Endothelial cell of umbilical vein (primary cell): Measurements from ENCODE around the gene PFDN4. TPM values are rescaled to one million over a fixed set of nuclear protein-coding genes. Genes with fewer than 3 reads are reported as not detected.

ENCODE experiments used
- BruUV-seq: library from RNA; stranded (reverse); fragments of 400-500 nt; replicated peaks from 2 replicates; lab custom pipeline; 2021; lab: Mats Ljungman, UMichigan
- CTCF ChIA-PET: fragments of 300-600, 350-600 bp; sonication (Branson Sonifier 250); formaldehyde crosslinking; loops from one replicate; lab custom pipeline; 2021; ENCODE audit warnings: antibody characterized with exemption, inconsistent platforms; lab: Charles Lee
- POLR2A ChIA-PET: fragments of 300-600, 350-600 bp; sonication (Branson Sonifier 250); formaldehyde crosslinking; loops from one replicate; lab custom pipeline; 2021; ENCODE audit warnings: antibody characterized with exemption, inconsistent platforms; lab: Charles Lee
- DNase-seq: peaks from one replicate; pipeline ENCODE4 v3.0.0-alpha.2; 2011; ENCODE audit warnings: low read depth, low spot score
- FAIRE-seq: peaks from 2 replicates; lab custom pipeline; 2011; peaks lifted over from hg19 to GRCh38; lab: Jason Lieb, UNC
- H2AFZ ChIP-seq: 2 replicates; pipeline ENCODE4 v1.6.0; 2012; ENCODE audit warnings: low read depth, low read length, control low read depth, inconsistent platforms
- H3K27ac ChIP-seq: 2 replicates; pipeline ENCODE4 v1.5.1; 2011; ENCODE audit warnings: low read depth, mild to moderate bottlenecking, control low read depth, low read length, moderate library complexity; ENCODE audit not compliant: insufficient read depth
- H3K27me3 ChIP-seq, 2 experiments: 2 replicates each; pipeline versions ENCODE4 v1.6.0 to v1.6.1; 2011; ENCODE audit warnings: low read length in 2 of 2, mixed read lengths in 1 of 2; ENCODE audit not compliant: control insufficient read depth in 2 of 2, insufficient read depth in 2 of 2
- H3K36me3 ChIP-seq, 2 experiments: 2 replicates in 1 of 2; 3 replicates in 1 of 2; pipeline ENCODE4 v1.5.1; 2011; ENCODE audit warnings: low read length in 2 of 2, mild to moderate bottlenecking in 1 of 2, moderate library complexity in 1 of 2; ENCODE audit not compliant: control insufficient read depth in 2 of 2, insufficient read depth in 2 of 2; ENCODE audit errors: extremely low read depth in 1 of 2
- H3K4me1 ChIP-seq: 3 replicates; pipeline ENCODE4 v1.5.1; 2011; ENCODE audit warnings: mild to moderate bottlenecking, low read length; ENCODE audit not compliant: control insufficient read depth, insufficient read depth; ENCODE audit errors: extremely low read depth
- H3K4me2 ChIP-seq: 2 replicates; pipeline ENCODE4 v1.6.1; 2011; ENCODE audit warnings: low read length, control low read depth, mixed read lengths; ENCODE audit not compliant: insufficient read depth
- H3K4me3 ChIP-seq, 3 experiments: fragments of 200-600 bp in 1 of 3; sonication (generic), shearing (Covaris generic) in 1 of 3; replicated peaks in 1 of 3; 2 replicates each; pipeline ENCODE4 v1.5.1; 2011 to 2016; ENCODE audit warnings: control low read depth in 3 of 3, low read length in 3 of 3, mild to moderate bottlenecking in 2 of 3, inconsistent platforms in 1 of 3, low read depth in 1 of 3, moderate library complexity in 1 of 3; ENCODE audit not compliant: insufficient read depth in 1 of 3
- H3K79me2 ChIP-seq: 2 replicates; pipeline ENCODE4 v1.6.0; 2012; ENCODE audit warnings: low read length, inconsistent platforms; ENCODE audit not compliant: control insufficient read depth, insufficient read depth
- H3K9ac ChIP-seq: replicated peaks from 2 replicates; pipeline ENCODE3; 2011; ENCODE audit warnings: low read length, control low read depth; ENCODE audit not compliant: insufficient read depth; ENCODE audit errors: extremely low read depth
- H3K9me1 ChIP-seq: replicated peaks from 3 replicates; pipeline ENCODE4 v1.6.0; 2011; ENCODE audit warnings: mild to moderate bottlenecking, low read length; ENCODE audit not compliant: control insufficient read depth, insufficient read depth; ENCODE audit errors: extremely low read depth
- H3K9me3 ChIP-seq: replicated peaks from 2 replicates; pipeline ENCODE4 v1.5.1; 2012; ENCODE audit warnings: low read length, inconsistent platforms; ENCODE audit not compliant: control insufficient read depth, insufficient read depth
- H4K20me1 ChIP-seq: replicated peaks from 2 replicates; pipeline ENCODE3; 2011; ENCODE audit warnings: mild to moderate bottlenecking, low read length; ENCODE audit not compliant: control insufficient read depth, insufficient read depth; ENCODE audit errors: extremely low read depth
- CTCF ChIP-seq, 2 donors: IDR thresholded peaks; 1 replicate in 1 of 2; 2 replicates in 1 of 2; pipeline ENCODE4 v1.5.1; 2011; ENCODE audit warnings: low read length in 2 of 2, mild to moderate bottlenecking in 2 of 2, moderate library complexity in 2 of 2, control low read depth in 1 of 2, inconsistent platforms in 1 of 2, low read depth in 1 of 2; ENCODE audit not compliant: insufficient read depth in 1 of 2; ENCODE audit errors: extremely low read depth in 1 of 2
- EZH2 ChIP-seq: IDR thresholded peaks from 2 replicates; pipeline ENCODE4 v1.6.1; 2012; ENCODE audit warnings: borderline replicate concordance, low read depth, mild to moderate bottlenecking, moderate library complexity, low read length, inconsistent platforms; ENCODE audit not compliant: severe bottlenecking
- FOS ChIP-seq: IDR thresholded peaks from 2 replicates; pipeline ENCODE4 v1.6.1; 2011; ENCODE audit warnings: mild to moderate bottlenecking, low read length, moderate library complexity, borderline replicate concordance; ENCODE audit not compliant: insufficient read depth
- GATA2 ChIP-seq: IDR thresholded peaks from 2 replicates; pipeline ENCODE4 v1.7.0; 2011; ENCODE audit warnings: low read depth, mild to moderate bottlenecking, moderate library complexity, mixed read lengths, low read length; ENCODE audit not compliant: insufficient read length, insufficient read depth
- JUN ChIP-seq: IDR thresholded peaks from 2 replicates; pipeline ENCODE4 v1.6.1; 2011; ENCODE audit warnings: borderline replicate concordance, low read depth; ENCODE audit not compliant: insufficient read length, insufficient read depth
- MYC ChIP-seq: IDR thresholded peaks from one replicate; pipeline ENCODE4 v1.6.1; 2011; ENCODE audit warnings: mild to moderate bottlenecking, low read depth, low read length
- POLR2A ChIP-seq: IDR thresholded peaks from 2 replicates; pipeline ENCODE4 v1.6.1; 2012; ENCODE audit warnings: low read depth, mild to moderate bottlenecking, control low read depth, low read length
- POLR2AphosphoS5 ChIP-seq: IDR thresholded peaks from 2 replicates; pipeline ENCODE4 v1.6.1; 2012; ENCODE audit warnings: low read depth, mild to moderate bottlenecking, control low read depth, low read length, moderate library complexity; ENCODE audit not compliant: insufficient read depth
- dilution Hi-C: fragments of 300-500 bp; cut with MboI; formaldehyde crosslinking; loops from one replicate; pipeline ENCODE4 v1.15.0; 2019; ENCODE audit warnings: low sequenced_read_pairs; ENCODE audit not compliant: extremely low pct_ligation_motif_present
- intact Hi-C: fragments of 100-400 bp; cut with micrococcal nuclease; formaldehyde crosslinking; loops from one replicate; pipeline ENCODE4 v1.10.0; 2022
- polyA plus RNA-seq, 4 experiments: library from polyadenylated mRNA; depleted of rRNA in 3 of 4; stranded (reverse) in 3 of 4; unstranded in 1 of 4; fragments of >200 nt; gene quantifications; 2 replicates each; pipeline versions ENCODE4 v1.2.1 to v1.2.3, GENCODE V29; 2011 to 2012; ENCODE audit warnings: missing spikeins in 1 of 4
- total RNA-seq: library from RNA; stranded (reverse); gene quantifications from 2 replicates; pipeline ENCODE4 v1.2.3, GENCODE V29; 2021
- TF ChIP-seq, protein P1 (sequence below): IDR thresholded peaks from 2 replicates; pipeline ENCODE4 v1.6.1; 2011; ENCODE audit not compliant: insufficient read depth, insufficient read length

Gene PFDN4
- total and polyA plus RNA-seq, 2 donors (not counting 3 experiments of a cell fraction or from before 2014, with no cell fraction given) = 17.5 to 44.2 TPM

DNA sequence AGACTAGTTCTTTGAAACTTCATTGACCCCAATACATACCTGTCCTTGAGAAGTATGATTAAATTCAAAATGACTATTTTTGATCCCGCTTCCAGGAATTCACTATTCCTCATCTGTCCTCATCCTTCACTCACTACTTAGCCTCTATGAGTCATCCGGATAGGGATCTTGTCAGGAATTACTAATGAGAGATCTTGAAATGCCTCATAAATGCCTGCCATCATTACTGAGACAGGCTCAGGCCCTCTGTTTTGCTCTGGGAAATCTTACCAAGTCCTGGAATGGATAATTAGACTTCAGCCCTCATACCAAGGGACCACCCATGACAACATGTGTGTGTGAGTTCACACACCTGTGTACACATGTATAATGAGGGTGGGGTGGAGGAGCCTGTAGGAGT is 31.3 kb upstream of the PFDN4 start:
- no peak overlapping the region for H3K27ac ChIP-seq
- peaks cover 32 to 47% of the 10 kb centered on the region in 2 experiments for H3K27me3 ChIP-seq
- dilution Hi-C loops (no loop called here), intact Hi-C loops (no loop called here)
- no peak overlapping the region for H2AFZ ChIP-seq
- TF ChIP-seq POLR2A (no peak), GATA2 (no peak), EZH2 (no peak), CTCF (IDR thresholded peaks at IDR 0.05; ENCODE audit: extremely low read depth in 1 of 2, insufficient read depth in 1 of 2, low read depth in 1 of 2, low read length in 2 of 2) (no peak), POLR2AphosphoS5 (no peak), MYC (no peak), JUN (no peak), FOS (no peak)
- TF ChIP-seq, protein P1, sequence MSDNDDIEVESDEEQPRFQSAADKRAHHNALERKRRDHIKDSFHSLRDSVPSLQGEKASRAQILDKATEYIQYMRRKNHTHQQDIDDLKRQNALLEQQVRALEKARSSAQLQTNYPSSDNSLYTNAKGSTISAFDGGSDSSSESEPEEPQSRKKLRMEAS = no peak
- no peaks in the 10 kb centered on the region for H3K79me2 ChIP-seq
- ChIA-PET POLR2A (no interaction called here), CTCF (interaction anchor here (0.6 to 1.5 kb wide), 2 partner anchors 18 to 1640 kb away, joined by 3 to 5 read pairs; no protein-coding TSS in a partner anchor)
- H3K36me3 ChIP-seq = no peaks in the 10 kb centered on the region
- no peaks in the 10 kb centered on the region for H3K9me1 ChIP-seq
- H3K4me1 ChIP-seq = no peaks in the 10 kb centered on the region
- DNase-seq (no peak), FAIRE-seq (no peak)
- no peak overlapping the region for H3K9ac ChIP-seq
- no TSS peak for BruUV-seq
- H3K4me3 ChIP-seq = no peak overlapping the region
- H3K9me3 ChIP-seq = no peaks in the 10 kb centered on the region
- H4K20me1 ChIP-seq = no peaks in the 10 kb centered on the region
- no peak overlapping the region for H3K4me2 ChIP-seq
